ENCODE measurements around the gene CTNNA3. TPM values are rescaled to one million over a fixed set of nuclear protein-coding genes. Genes with fewer than 3 reads are reported as not detected.

CTNNA3 gene
- polyA plus RNA-seq, 1 donor from 2014 or later, result 0.14 TPM

- Histone ChIP-seq H3K9me2 (ENCODE audit: insufficient read depth, low read length) (no peaks in the 10 kb centered on the region), H3K79me2 (replicated peaks; ENCODE audit: insufficient read depth, low read length) (no peaks in the 10 kb centered on the region), H3K4me3 (ENCODE audit: low read length) (no peak overlapping the region), H3K27me3 (ENCODE audit: insufficient read depth, low read depth, low read length) (no peaks in the 10 kb centered on the region), H3K9me3 (ENCODE audit: low read length) (no peaks in the 10 kb centered on the region), H3K4me2 (ENCODE audit: low read length) (no peak overlapping the region), H3K27ac (ENCODE audit: low read length) (no peak overlapping the region), H2AFZ (ENCODE audit: low read depth, low read length) (no peak overlapping the region), H3F3A (ENCODE audit: insufficient read depth, low read length, poor library complexity, severe bottlenecking) (no peaks in the 10 kb centered on the region), H4K20me1 (ENCODE audit: insufficient read depth) (no peaks in the 10 kb centered on the region), H3K9ac (ENCODE audit: low read length) (no peak overlapping the region), H3K36me3 (ENCODE audit: insufficient read depth, low read length) (no peaks in the 10 kb centered on the region)
- no peak for TF ChIP-seq RAD21 (conservative IDR thresholded peaks at IDR 0.05)
- TF ChIP-seq EP300 (conservative IDR thresholded peaks at IDR 0.05; ENCODE audit: poor library complexity, severe bottlenecking), result no peak
- no peak for TF ChIP-seq TAF1 (IDR thresholded peaks at IDR 0.05; ENCODE audit: low read depth)
These were observed 1506.7 kb downstream of the CTNNA3 start for GRCh38 chr10:66189271-66189670.

- Histone ChIP-seq H3K9me2 (ENCODE audit: insufficient read depth, low read length) (no peaks in the 10 kb centered on the region), H3F3A (ENCODE audit: insufficient read depth, low read length, poor library complexity, severe bottlenecking) (no peaks in the 10 kb centered on the region), H3K79me2 (replicated peaks; ENCODE audit: insufficient read depth, low read length) (no peaks in the 10 kb centered on the region), H2AFZ (ENCODE audit: low read depth, low read length) (no peak overlapping the region), H3K9ac (ENCODE audit: low read length) (no peak overlapping the region), H3K27me3 (ENCODE audit: insufficient read depth, low read depth, low read length) (no peaks in the 10 kb centered on the region), H3K36me3 (ENCODE audit: insufficient read depth, low read length) (no peaks in the 10 kb centered on the region), H3K4me3 (ENCODE audit: low read length) (no peak overlapping the region), H3K4me2 (ENCODE audit: low read length) (no peak overlapping the region), H3K27ac (ENCODE audit: low read length) (no peak overlapping the region), H3K9me3 (ENCODE audit: low read length) (no peaks in the 10 kb centered on the region), H4K20me1 (ENCODE audit: insufficient read depth) (no peaks in the 10 kb centered on the region)
- TF ChIP-seq SMC3 (conservative IDR thresholded peaks at IDR 0.05; ENCODE audit: poor library complexity) (no peak), EZH2 (IDR thresholded peaks at IDR 0.05; ENCODE audit: borderline replicate concordance, insufficient read depth, low read length, poor library complexity, severe bottlenecking) (no peak), MXI1 (conservative IDR thresholded peaks at IDR 0.05; ENCODE audit: poor library complexity, severe bottlenecking) (no peak), TAF1 (IDR thresholded peaks at IDR 0.05; ENCODE audit: low read depth) (no peak), RAD21 (conservative IDR thresholded peaks at IDR 0.05) (no peak), POLR2AphosphoS5 (IDR thresholded peaks at IDR 0.05) (no peak), CTCF (IDR thresholded peaks at IDR 0.05; ENCODE audit: poor library complexity, severe bottlenecking) (no peak), EP300 (conservative IDR thresholded peaks at IDR 0.05; ENCODE audit: poor library complexity, severe bottlenecking) (no peak), REST (IDR thresholded peaks at IDR 0.05; ENCODE audit: borderline replicate concordance) (no peak)
These were observed 1508.8 kb downstream of the CTNNA3 start for GRCh38 chr10:66187053-66187733.
